GM19452 (cell line): Measurements from ENCODE around the gene ERCC3.
"Not testable (repeated sequence)": the region's sequence is repeated elsewhere in the genome, so short reads cannot be mapped to it uniquely, and the experiment has no call there.

Source experiments
- ATAC-seq: cut with Tn5 transposase; IDR thresholded peaks from one replicate; pipeline ENCODE4 v1.9.1; 2021; ENCODE audit not compliant: unreplicated experiment

The ERCC3 gene

GRCh38 chr2:127279781-127280180 lies 14.2 kb downstream of the ERCC3 start:
- no peak for ATAC-seq

- no peak for ATAC-seq
Observed at GRCh38 chr2:127278959-127279358, 15.0 kb downstream of the ERCC3 start.

GRCh38 chr2:127277028-127277427 lies 16.9 kb downstream of the ERCC3 start:
- ATAC-seq = peak; percentile 84

GRCh38 chr2:127275789-127276188 lies 18.2 kb downstream of the ERCC3 start:
- no peak for ATAC-seq

- ATAC-seq = no peak
Observed at GRCh38 chr2:127275356-127275755, 18.6 kb downstream of the ERCC3 start.

GRCh38 chr2:127270663-127271062 lies 23.3 kb downstream of the ERCC3 start:
- ATAC-seq = no peak

GRCh38 chr2:127261804-127262406 lies 32.0 kb downstream of the ERCC3 start:
- no peak for ATAC-seq

GRCh38 chr2:127259355-127259754 lies 34.6 kb downstream of the ERCC3 start:
- no peak for ATAC-seq

- ATAC-seq = no peak
Observed at GRCh38 chr2:127256866-127257265, 37.1 kb downstream of the ERCC3 start.

GRCh38 chr2:127256381-127256780 lies 37.6 kb downstream of the ERCC3 start:
- ATAC-seq = no peak

- ATAC-seq = no peak
Observed at GRCh38 chr2:127255721-127256120, 38.2 kb downstream of the ERCC3 start.

- ATAC-seq = no peak
Observed at GRCh38 chr2:127255146-127255545, 38.8 kb downstream of the ERCC3 start.

- no peak for ATAC-seq
Observed at GRCh38 chr2:127254386-127254981, 39.5 kb downstream of the ERCC3 start.

GRCh38 chr2:127241184-127241583 lies 52.8 kb downstream of the ERCC3 start:
- ATAC-seq = not testable (repeated sequence)

GRCh38 chr2:127239395-127239794 lies 54.5 kb downstream of the ERCC3 start:
- ATAC-seq = no peak

- not testable (repeated sequence) for ATAC-seq
Observed at GRCh38 chr2:127237768-127238167, 56.2 kb downstream of the ERCC3 start.

- ATAC-seq = no peak
Observed at GRCh38 chr2:127235082-127235702, 58.8 kb downstream of the ERCC3 start.

- ATAC-seq = no peak
Observed at GRCh38 chr2:127233710-127234109, 60.2 kb downstream of the ERCC3 start.

- ATAC-seq = no peak
Observed at GRCh38 chr2:127231130-127231865, 62.6 kb downstream of the ERCC3 start.

GRCh38 chr2:127229555-127229954 lies 64.4 kb downstream of the ERCC3 start:
- ATAC-seq = no peak

- ATAC-seq = no peak
Observed at GRCh38 chr2:127228102-127228501, 65.8 kb downstream of the ERCC3 start.

- not testable (repeated sequence) for ATAC-seq
Observed at GRCh38 chr2:127227264-127227660, 66.7 kb downstream of the ERCC3 start.
